CD4-positive, alpha-beta T cell treated with Interleukin-12 subunit alpha and Interleukin-12 subunit beta, for 1 hour (primary cell): ENCODE data around the gene SLC35G4.
"Not testable (repeated sequence)": the region's sequence is repeated elsewhere in the genome, so short reads cannot be mapped to it uniquely, and the experiment has no call there.

Experiments
- DNase-seq: peaks from one replicate; pipeline ENCODE4 v3.0.0-alpha.2; 2020

Gene SLC35G4

DNA sequence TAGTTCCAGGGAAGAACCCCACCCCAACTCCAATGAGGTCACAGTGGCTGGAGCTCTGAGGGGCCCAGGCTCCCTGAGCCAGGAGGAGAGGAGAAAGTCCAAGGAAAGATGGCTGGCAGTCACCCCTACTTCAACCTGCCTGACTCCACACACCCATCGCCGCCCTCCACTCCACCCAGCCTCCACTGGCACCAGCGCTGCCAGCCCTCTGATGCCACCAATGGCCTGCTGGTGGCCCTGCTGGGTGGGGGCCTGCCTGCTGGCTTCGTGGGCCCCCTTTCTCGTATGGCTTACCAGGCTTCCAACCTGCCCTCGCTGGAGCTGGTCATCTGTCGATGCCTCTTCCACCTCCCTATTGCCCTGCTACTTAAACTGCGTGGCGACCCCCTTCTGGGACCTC lies at the start of gene SLC35G4:
TSS of gene SLC35G4 (plus strand) at position 109 of the 400 bp plus-strand sequence. CDS start at position 109, 0 bp downstream.
- DNase-seq, result not testable (repeated sequence)

DNA sequence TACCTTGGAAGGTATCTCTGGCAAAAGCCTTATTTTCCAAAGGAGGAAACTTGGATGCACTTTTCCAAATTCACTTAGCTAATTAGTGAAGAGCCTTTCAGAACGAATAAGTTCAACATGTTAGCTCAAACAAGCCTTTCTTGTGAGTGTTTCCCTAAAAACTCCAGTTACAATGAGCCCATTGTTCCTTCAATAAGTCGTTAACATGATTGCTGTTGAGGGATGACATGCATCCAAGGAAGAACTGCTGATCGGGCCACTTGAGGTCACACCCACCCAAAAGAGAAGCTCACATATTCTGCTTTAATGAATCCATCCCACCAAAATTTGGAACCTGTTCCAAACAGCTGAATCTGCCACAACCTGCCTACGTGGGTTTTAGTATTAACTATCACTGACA lies 48.1 kb upstream of the SLC35G4 start:
- no peak for DNase-seq

DNA sequence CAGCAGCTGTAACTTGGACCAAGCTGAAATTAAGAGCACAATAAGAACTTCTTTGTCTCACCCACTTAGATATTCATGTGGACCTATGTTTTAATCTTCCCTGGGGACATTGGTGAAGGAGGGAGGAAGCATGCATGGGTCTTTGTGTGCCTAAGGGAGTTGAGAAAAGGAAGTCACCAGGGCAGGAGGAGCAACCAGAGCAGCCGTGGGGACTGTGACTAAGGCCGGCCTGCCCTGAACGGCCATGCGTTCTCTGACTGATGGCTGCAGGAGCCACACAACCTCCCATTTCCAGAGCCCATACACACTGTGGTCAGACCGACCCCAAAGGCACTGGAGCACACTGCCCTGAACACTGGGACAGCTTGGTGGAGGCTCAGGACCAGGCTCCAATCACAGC lies 43.7 kb upstream of the SLC35G4 start:
- no peak for DNase-seq

DNA sequence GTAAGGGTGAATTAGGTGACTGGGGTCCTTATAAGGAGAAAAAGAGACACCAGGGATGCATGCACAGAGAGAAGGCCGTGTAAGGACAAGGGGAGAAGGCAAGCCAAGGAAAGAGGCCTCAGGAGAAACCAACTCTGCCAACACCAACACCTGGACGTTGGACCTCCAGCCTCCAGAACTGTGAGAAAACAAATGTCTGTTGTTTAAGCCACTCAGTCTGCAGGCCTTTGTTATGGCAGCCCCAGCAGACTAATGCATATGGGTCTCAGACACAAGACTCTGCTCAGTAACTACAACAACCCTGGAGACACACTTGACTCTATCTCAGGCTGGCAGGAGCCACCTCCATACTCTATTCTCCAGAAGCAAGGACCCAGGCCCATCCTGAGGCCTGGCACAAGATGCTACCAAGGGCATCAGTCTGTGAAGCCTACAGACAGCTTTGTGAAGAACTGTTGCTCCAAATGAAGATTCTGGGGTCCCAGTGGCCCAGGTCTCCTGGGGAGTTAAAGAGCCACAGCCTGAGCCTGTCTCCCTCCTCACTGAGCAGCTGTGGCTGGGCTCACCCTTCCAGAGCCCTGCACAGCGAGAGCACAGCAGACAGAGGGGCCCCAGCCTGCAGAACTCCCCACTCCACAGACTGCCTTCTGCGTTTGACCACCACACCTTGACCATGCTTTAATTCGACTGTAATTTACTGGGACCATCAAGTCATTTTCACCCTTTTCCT lies 43.0 kb upstream of the SLC35G4 start:
- no peak for DNase-seq

DNA sequence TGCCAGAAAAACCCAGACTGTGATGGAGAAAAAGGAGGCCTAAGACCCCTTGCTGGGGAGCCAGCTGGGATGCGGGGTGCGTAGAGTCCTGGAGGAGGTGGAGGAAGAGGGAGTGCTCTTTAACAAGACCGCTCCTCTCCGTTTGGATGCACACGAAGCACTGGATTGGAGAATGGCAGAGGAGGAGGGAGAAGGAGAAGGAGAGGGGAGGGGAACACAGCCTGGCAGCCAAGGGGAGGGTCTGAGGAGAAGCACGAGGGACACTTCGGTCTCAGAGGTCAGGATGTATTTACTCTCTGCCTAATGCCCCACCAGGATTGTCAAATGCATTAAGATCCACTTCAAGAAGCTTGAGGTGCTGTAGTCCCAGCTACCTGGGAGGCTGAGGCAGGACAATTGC lies 42.0 kb upstream of the SLC35G4 start:
- no peak for DNase-seq

DNA sequence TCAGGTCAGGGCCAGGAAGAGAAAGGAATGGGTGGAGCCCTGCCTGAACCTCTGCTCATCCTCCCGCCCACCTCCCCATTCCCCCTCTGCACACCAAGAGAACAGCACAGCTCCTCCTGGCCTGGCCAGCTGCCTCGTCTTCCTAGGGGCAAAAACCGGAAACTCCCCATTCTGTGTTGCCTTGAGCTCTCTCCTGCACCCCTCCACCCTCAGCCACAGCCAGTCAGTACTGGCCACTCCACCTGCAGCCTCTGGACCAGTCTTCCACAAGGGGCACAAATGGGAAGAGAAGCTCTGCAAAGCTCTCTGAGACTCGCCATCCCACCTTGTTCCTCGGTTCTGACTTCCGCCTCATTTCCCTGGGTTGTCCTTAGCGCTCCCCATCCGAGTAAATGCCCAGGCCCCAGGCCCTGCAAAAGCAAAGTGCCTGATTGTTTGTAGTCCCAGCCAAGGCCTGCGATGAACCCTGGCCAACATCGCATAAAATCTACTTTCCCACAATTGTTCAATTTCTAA lies 39.3 kb upstream of the SLC35G4 start:
- DNase-seq, result no peak

DNA sequence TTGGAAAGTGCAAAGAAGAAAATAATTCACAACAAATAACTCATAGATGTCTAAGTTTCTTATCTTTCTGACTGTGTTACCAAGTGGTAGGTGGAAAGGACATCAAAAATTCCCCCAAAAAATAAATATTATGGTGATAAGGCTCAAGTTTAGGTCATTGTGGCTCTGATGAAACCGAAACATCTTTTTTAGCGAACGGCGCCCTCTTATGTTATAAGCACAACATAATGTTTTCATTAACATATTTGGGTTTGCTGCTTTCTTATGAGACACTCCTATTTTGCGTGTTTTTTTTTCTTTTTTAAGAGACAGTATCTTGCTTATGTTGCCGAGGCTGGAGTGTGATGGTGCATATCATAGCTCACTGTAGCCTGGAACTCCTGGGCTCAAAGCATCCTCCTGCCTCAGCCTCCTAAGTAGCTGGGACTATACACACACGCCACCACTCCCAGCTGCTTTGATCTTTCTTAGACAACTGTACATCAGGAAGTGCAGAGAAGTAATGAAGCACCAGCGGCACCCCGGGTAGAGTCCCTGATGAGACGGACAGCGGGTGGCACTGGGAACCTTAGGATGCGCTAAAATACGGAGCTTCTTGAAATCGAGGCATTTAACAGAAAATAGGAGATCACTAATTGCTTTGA lies 38.5 kb upstream of the SLC35G4 start:
- DNase-seq, result no peak

DNA sequence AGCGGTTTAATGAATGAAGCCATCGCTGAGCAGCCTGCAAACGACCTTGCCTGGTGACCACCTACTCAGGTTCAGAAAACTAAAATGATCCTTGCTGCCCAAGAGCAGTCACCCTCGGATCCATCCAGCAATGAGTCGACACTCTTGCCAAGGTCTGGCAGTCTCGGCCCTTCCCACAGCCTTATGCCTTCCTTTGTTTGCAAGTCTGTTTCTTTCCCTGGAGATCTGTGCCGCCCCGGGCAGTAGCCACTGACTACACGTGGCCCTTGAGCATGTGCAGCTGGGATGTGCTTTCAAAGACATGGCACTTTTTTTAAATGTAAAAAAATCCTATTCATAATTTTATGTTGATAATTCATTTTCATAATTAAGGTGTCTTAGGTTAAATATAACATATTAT lies 37.2 kb upstream of the SLC35G4 start:
- no peak for DNase-seq

DNA sequence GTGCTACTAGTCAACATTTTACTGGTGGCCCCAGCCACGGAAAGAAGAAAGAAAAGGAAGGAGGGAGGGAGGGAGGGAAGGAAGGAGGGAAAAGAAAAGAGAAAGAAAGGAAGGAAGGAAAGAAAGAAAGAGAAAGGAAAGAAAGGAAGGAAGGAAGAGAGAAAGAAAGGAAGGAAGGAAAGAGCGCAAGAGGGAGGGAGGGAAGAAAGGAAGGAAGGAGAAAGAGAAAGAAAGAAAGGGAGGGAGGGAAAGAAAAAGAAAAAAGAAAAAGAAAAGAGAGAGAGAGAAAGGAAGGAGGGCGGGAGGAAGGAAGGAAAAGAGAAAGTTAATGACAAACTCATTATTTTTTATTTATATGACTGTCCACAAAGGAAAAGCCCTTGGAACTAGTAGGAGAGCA lies 34.9 kb upstream of the SLC35G4 start:
- no peak for DNase-seq

DNA sequence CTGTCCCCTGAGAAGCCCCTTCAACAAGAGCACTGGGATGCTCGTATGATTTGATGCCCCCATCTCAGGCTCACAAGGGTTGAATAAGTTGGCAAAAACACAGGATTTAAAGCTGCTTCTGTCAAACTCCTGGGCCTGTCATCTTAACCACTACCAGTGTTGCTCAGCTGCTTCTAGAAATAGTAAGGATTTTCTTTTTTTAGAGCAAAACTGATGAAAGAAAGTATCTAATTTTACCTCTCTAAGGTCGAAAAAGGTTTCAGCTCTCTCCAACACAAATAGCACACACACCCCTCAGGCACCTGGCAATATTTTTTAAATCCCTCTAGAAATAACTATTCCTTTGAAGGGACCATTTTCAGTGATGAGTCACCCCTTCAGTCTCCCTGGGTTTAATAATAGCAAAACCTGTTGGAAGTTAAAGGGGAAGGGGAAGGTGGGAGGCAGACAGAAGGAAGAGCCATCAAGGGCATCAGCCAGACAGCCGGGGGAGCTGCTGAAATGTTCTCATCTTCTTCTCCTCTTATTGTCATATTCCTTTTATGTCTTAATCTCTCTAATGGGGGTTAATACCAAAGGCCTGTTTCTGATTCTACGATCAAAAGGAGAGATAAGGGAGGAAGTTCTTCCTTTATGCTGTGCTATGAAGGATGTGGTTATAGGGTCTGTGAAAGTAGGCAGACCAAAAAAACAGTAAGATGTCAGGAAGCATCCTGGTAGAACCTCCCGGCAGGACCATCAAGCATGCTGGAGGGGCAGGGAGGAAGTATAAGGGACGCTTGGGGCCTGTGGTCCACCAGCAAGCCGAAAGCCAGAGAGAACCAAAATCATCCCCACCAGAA lies 31.9 kb upstream of the SLC35G4 start:
- peak; percentile 6 for DNase-seq

DNA sequence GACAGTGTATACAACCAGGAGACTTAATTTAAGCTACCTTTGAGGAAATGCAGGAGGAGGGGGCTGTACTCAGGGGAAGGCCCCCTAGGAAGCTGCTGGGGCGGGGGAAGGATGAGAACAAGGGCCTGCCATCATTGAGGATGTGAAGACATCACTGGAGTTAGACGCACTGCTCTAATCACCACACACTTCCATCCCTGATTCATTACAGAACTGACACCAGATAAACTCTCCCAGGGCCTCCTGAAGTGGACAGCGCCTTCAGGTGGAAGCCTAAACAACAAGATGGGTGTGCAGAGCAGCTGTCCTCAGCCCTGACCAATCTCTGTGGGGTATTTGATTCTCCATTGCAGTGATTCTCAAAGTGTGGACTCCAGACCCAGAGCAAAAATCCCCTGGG lies 30.6 kb upstream of the SLC35G4 start:
- no peak for DNase-seq

DNA sequence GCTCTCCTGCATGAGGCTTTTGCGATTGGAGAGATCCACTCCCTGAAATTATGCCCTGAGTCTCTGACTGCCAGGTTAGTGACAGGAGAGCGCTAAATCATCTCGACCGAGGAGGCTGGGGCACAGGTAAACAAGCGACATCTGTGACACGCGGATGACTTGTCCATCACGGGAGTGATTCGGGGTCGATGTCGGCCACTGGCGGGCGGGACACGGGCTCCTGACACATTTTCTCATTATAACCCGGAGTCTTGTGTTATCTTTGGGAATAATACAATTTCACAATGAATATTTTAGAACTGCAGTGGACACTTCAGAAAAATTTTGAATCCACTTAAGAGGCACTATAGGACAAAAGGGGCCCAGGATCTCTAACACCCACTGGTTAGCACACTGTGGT lies 29.5 kb upstream of the SLC35G4 start:
- no peak for DNase-seq

DNA sequence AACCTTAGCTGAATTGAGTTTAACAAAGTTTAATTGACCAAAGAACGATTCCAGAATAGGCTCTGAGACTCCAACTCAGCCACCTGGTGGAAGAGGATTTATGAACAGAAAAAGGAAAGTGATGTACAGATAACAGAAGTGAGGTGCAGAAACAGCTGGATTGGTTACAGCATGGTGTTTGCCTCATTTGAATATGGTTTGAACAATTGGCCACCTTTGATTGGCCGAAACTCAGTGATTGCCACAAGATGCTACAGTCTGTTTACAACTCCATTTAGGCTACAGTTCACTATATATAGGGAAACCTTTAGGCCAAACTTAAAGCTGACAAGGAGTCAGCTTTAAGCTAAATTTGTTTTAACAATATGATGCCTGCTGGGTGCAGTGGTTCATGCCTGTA lies 28.1 kb upstream of the SLC35G4 start:
- DNase-seq, result no peak

DNA sequence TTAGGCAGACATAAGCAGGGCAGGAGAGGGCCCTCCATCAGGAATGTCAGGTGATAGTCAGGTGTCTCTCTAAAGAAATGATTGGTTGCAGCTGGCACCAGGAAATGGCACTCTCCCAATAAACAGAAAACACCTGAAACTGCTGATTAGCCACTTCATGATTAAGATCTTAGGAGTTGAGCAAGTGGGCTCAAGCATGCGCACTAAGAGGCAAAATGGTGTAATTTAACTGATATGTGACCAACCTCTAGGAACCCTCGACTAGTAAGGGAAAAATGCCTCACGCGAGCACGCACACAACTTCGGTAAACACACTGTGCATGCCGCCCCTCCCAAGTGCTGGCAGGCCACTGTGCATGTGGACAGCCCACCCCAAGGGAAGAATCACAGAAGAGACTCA lies 23.8 kb upstream of the SLC35G4 start:
- no peak for DNase-seq

DNA sequence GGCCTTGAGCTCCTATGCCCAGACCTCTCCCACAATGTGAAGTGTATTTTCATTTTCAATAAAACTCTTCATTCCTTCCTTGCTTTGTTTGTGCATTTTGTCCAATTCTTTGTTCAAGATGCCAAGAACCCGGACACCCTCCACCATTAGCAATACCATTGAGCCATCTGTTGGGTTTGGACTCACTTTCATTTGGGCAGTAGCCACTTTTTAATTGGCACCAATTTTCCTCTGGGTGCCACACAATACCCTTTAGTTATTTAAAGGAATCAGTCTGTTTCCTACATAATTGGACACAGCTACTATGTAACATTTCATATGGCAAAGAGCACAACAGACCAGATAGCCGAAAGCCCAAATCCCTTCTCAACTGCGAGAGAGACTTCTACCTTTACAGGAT lies 22.5 kb upstream of the SLC35G4 start:
- no peak for DNase-seq

DNA sequence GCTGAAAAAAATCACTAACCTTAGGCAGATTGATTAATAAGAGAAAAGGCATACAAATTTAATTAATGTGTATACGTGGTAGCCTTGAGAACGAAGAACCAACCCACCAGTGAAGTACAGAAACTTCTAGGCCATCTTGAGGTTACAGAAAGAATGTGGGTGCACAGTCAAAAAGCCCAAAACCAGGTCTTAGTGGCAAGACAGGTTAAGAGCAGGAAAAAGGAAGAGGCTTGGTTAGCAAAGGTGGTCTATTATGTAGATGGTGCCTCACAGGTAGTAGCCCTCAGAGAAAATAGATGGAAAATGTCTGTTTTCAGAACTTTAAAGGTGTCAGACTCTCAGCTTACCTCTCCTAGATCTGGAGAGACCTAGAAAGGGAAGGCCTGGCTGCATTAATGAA lies 22.0 kb upstream of the SLC35G4 start:
- DNase-seq, result no peak

DNA sequence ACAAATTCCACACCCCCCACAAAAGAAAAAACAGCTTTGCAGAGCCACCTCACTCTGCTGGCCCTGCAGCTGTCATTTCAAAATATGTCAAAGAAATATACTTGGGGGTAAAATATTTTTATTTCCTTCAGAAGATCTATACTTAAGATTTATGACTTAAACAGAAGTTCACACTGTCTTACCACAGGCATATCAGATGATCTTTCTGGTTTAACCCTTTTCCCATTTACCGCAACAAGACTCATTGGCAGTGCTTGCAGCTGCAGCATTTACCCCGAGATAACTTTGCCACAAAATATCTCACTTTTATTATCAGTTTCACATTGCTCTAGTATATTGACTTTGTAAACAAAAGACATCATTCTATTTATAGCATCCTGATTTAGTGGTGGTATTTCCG lies 21.6 kb upstream of the SLC35G4 start:
- DNase-seq, result peak; percentile 9

DNA sequence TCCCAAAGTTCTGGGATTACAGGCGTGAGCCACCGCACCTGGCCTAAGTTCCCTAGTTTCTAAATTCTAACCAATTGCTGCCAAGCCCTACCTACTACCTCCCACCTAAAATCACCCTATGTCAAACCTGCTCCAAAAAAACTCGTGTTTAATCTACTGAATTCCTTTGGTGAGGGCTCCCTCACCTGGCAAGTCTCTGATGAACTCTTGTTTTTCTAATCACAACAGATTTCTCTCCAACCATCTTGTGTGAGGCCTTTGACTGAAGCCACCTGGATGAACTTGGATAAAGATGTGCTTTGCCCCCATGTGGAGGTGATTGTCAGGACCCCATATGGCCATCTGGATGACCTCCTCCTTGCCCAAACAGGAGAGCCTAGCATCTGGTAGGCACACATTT lies 17.4 kb upstream of the SLC35G4 start:
- DNase-seq, result no peak

DNA sequence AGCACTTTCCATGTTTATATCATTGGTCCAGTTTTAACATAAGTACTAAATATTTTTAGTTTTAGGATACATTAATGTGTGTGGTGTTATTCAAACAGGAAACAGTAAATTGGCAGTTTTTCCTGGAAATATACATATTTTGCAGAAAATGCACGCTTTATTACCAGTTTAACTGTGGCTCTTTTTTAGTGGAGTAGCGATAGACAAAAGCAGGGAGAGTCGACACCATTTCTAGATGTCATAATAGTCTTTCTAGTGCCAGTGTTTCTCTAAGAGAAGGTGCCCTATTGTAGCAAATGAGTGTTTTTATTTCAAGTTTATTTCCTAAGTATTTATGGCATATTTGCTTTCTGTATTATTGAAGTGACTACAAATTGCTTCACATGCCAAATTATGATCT lies 9.1 kb upstream of the SLC35G4 start:
- DNase-seq, result no peak

DNA sequence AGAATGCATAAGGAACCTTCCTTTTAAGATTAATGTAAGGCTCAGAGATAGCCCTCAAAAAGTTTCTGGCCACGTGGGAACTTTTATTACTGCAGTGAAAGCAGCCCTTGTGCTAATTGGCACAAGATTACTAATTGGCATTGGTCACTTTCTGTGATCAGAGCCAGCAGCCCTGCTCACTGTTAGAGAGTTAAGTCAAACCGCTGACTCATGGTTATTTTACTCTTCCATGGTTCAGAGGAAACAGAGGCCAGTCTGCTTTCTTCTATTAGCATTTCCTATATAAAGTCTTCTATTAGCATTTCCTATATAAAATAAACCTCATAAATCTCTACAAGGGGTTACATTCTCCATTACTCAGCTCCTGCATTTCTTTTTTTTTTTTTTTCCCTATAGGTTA lies 1.5 kb upstream of the SLC35G4 start:
- no peak for DNase-seq

DNA sequence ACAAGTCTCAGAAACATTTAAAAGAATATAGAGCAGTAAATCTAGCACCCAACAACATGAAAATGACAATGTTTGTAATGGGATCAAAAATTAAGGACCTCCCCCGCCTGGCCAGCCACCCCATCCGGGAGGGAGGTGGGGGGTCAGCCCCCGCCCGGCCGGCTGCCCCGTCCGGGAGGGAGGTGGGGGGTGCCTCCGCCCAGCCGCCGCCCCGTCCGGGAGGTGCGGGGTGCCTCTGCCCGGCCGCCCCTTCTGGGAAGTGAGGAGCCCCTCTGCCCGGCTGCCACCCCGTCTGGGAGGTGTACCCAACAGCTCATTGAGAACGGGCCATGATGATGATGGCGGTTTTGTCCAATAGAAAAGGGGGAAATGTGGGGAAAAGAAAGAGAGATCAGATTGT lies 778 bp upstream of the SLC35G4 start:
- DNase-seq, result not testable (repeated sequence)

DNA sequence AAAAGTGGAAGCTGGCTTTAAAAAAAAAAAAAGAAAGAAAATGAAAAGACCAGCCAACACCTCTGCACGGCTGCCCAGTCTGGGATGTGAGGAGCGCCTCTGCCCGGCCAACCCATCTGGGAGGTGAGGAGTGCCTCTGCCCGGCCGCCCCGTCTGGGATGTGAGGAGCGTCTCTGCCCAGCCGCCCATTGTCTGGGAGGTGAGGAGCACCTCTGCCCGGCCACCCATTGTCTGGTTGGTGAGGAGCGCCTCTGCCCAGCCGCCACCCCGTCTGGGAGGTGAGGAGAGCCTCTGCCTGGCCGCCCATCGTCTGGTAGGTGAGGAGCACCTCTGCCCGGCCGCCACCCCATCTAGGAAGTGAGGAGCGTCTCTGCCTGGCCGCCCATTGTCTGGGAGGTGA lies 3.7 kb downstream of the SLC35G4 start:
- not testable (repeated sequence) for DNase-seq

DNA sequence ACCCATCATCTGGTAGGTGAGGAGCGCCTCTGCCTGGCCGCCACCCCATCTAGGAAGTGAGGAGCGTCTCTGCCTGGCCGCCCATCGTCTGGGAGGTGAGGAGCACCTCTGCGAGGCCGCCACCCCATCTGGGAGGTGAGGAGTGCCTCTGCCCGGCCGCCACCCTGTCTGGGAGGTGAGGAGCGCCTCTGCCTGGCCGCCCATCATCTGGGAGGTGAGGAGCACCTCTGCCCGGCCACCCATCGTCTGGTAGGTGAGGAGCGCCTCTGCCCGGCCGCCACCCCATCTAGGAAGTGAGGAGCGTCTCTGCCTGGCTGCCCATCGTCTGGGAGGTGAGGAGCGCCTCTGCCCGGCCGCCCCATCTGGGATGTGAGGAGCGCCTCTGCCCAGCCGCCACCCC lies 4.2 kb downstream of the SLC35G4 start:
- DNase-seq, result not testable (repeated sequence)

DNA sequence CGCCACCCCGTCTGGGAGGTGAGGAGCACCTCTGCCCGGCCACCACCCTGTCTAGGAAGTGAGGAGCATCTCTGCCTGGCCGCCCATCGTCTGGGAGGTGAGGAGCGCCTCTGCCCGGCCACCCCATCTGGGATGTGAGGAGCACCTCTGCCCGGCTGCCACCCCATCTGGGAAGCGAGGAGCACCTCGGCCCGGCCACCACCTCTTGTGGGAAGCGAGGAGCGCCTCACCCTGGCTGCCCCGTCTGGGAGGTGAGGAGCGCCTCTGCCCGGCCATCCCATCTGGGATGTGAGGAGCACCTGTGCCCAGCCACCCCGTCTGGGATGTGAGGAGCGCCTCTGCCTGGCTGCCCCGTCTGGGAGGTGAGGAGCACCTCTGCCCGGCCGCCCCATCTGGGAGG lies 4.6 kb downstream of the SLC35G4 start:
- not testable (repeated sequence) for DNase-seq
